ENCODE data around the gene RPL18A. TPM values are rescaled to one million over a fixed set of nuclear protein-coding genes. Genes with fewer than 3 reads are reported as not detected.
"Not testable (repeated sequence)": the region's sequence is repeated elsewhere in the genome, so short reads cannot be mapped to it uniquely, and the experiment has no call there.

RPL18A gene
- total and polyA plus RNA-seq, 8 donors, result 1,116 to 2,379 (median 1,425) TPM

- ATAC-seq, result no peak
- Histone ChIP-seq H3K4me1 (no peaks in the 10 kb centered on the region), H3K27ac (no peak overlapping the region), H3K36me3 (no peaks in the 10 kb centered on the region), H3K4me3 (no peak overlapping the region), H3K9me3 (no peaks in the 10 kb centered on the region), H3K27me3 (no peaks in the 10 kb centered on the region)
- WGBS, 2 donors, result 55 to 58% methylated on average over 7 of the region's 7 CpGs
- intact Hi-C loops (cut with DNase I), result no loop called here
- no peak for DNase-seq
- no peak for TF ChIP-seq CTCF (IDR thresholded peaks at IDR 0.05)
- FAIRE-seq, result no peak
Measured at GRCh38 chr19:17881701-17882100, 22.0 kb downstream of the RPL18A start.

GRCh38 chr19:17883627-17884410 is 24.1 kb downstream of the RPL18A start:
- no peak for TF ChIP-seq CTCF (IDR thresholded peaks at IDR 0.05)
- H3K4me1 ChIP-seq, result no peaks in the 10 kb centered on the region
- 56 to 61% methylated on average over 31 to 33 of the region's 33 CpGs for WGBS, 2 donors
- no peak overlapping the region for H3K4me3 ChIP-seq
- H3K27me3 ChIP-seq, result no peaks in the 10 kb centered on the region
- no peak overlapping the region for H3K27ac ChIP-seq
- FAIRE-seq, result no peak
- H3K36me3 ChIP-seq, result no peaks in the 10 kb centered on the region
- H3K9me3 ChIP-seq, result no peaks in the 10 kb centered on the region
- ATAC-seq, result no peak
- intact Hi-C loops (cut with DNase I), result no loop called here
- no peak for DNase-seq

- Histone ChIP-seq H3K27ac (no peak overlapping the region), H3K36me3 (no peaks in the 10 kb centered on the region), H3K27me3 (no peaks in the 10 kb centered on the region), H3K4me3 (no peak overlapping the region), H3K4me1 (no peaks in the 10 kb centered on the region), H3K9me3 (no peaks in the 10 kb centered on the region)
- ATAC-seq (no peak), DNase-seq (no peak), FAIRE-seq (no peak)
- intact Hi-C loops (cut with DNase I), result no loop called here
- WGBS, 2 donors, result 54 to 61% methylated on average over 7 of the region's 7 CpGs
- no peak for TF ChIP-seq CTCF (IDR thresholded peaks at IDR 0.05)
Measured at GRCh38 chr19:17886515-17886914, 26.8 kb downstream of the RPL18A start.

GRCh38 chr19:17887221-17887620 is 27.5 kb downstream of the RPL18A start:
- intact Hi-C loops (cut with DNase I); H3K4me1 ChIP-seq; H3K4me3 ChIP-seq; H3K36me3 ChIP-seq; H3K27ac ChIP-seq; DNase-seq; H3K27me3 ChIP-seq; H3K9me3 ChIP-seq; FAIRE-seq; ATAC-seq: not testable (repeated sequence)
- 50 to 64% methylated on average over 4 of the region's 4 CpGs for WGBS, 2 donors

- 24 to 29% methylated on average over 7 of the region's 7 CpGs for WGBS, 2 donors
- Histone ChIP-seq H3K4me3 (no peak overlapping the region), H3K9me3 (no peaks in the 10 kb centered on the region), H3K4me1 (no peaks in the 10 kb centered on the region), H3K27me3 (no peaks in the 10 kb centered on the region), H3K27ac (no peak overlapping the region), H3K36me3 (no peaks in the 10 kb centered on the region)
- no peak for TF ChIP-seq CTCF (IDR thresholded peaks at IDR 0.05)
- FAIRE-seq, result no peak
- ATAC-seq, result no peak
- DNase-seq, result no peak
- intact Hi-C loops (cut with DNase I), result no loop called here
Measured at GRCh38 chr19:17888260-17888659, 28.6 kb downstream of the RPL18A start.

Measured in pancreas (tissue), 10 donors.